ENCODE results near the gene CSNK1D. TPM values are rescaled to one million over a fixed set of nuclear protein-coding genes. Genes with fewer than 3 reads are reported as not detected.

Gene CSNK1D
- total and polyA plus RNA-seq, 12 donors = 23.7 to 185 (median 125) TPM

DNA sequence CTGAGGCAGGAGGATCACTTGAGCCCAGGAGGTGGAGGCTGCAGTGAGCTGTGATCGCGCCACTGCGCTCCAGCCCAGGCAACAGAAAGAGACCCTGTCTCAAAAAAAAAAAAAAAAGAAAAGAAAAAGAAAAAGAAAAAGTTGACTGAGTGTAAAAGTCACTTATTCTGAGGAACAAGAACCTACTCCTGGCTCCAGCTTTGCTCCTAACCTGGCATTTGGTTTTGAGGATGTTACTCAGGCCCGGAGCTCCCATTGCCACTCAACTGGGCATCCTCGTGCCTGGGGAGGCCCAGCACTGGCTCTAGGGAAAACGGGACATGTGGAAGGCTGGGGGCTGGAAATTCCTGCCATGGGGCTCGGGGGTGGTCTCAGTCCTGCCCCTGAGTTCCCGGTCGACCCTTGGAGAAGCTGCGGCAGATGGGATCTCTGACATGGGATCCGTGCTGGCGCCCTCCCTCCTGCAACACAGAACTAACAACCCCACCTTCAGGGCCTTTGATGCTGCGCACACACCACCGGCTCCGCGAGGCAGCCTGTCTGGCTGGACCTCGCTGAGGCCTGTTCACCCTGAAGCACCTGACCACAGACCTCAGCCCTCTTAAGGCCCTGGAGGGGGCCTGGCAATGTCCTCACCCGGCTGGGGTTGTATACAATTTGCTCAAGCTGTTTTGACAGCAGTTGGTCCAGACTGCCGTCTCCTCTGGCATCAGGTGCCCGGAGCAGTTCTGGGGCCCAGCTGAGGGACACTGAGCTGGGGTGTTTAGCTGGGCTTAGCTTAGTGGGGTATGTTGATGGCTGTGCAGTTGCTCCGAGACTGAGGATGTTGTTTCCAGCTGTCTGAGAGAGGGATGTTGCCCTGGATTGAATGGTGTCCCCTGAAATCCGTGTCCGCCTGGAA lies 31.6 kb upstream of the CSNK1D start:
- DNase-seq = no peak

GRCh38 chr17:82303944-82304808 lies 30.7 kb upstream of the CSNK1D start:
- H3K27me3 ChIP-seq = no peaks in the 10 kb centered on the region
- intact Hi-C loops (cut with DNase I) = no loop called here
- DNase-seq = no peak
- no peaks in the 10 kb centered on the region for H3K9me3 ChIP-seq (replicated peaks in 1 of 3)
- H3K36me3 ChIP-seq (replicated peaks in 1 of 2) = no peaks in the 10 kb centered on the region
- TF ChIP-seq CTCF (IDR thresholded peaks at IDR 0.05) = no peak
- TF ChIP-seq POLR2A (IDR thresholded peaks at IDR 0.05) = no peak
- H3K4me1 ChIP-seq (replicated peaks in 1 of 2) = no peaks in the 10 kb centered on the region
- 48 to 76% (median 73%) methylated on average over 10 to 26 of the region's 26 CpGs for WGBS, 4 donors
- H3K27ac ChIP-seq = no peak overlapping the region
- H3K4me3 ChIP-seq = no peak overlapping the region

More for the DNA sequence above, 31.6 kb upstream of the CSNK1D start:
- no peak overlapping the region for H3K4me3 ChIP-seq
- 86 to 90% (median 90%) methylated on average over 13 to 23 of the region's 23 CpGs for WGBS, 4 donors
- intact Hi-C loops (cut with DNase I) = no loop called here
- H3K9me3 ChIP-seq (replicated peaks in 1 of 3) = no peaks in the 10 kb centered on the region
- no peak overlapping the region for H3K27ac ChIP-seq
- no peak for TF ChIP-seq POLR2A (IDR thresholded peaks at IDR 0.05)
- no peak for TF ChIP-seq CTCF (IDR thresholded peaks at IDR 0.05)
- H3K27me3 ChIP-seq = no peaks in the 10 kb centered on the region
- no peaks in the 10 kb centered on the region for H3K4me1 ChIP-seq (replicated peaks in 1 of 2)
- no peaks in the 10 kb centered on the region for H3K36me3 ChIP-seq (replicated peaks in 1 of 2)

- H3K36me3 ChIP-seq (replicated peaks in 1 of 2) = no peaks in the 10 kb centered on the region
- peaks cover 0 to 9% of the 10 kb centered on the region in 2 donors for H3K4me1 ChIP-seq (replicated peaks in 1 of 2)
- whole genome bisulfite sequencing, 4 donors = 73 to 83% (median 79%) methylated on average over 19 to 35 of the region's 35 CpGs
- H3K9me3 ChIP-seq (replicated peaks in 1 of 3) = no peaks in the 10 kb centered on the region
- no peaks in the 10 kb centered on the region for H3K27me3 ChIP-seq
- TF ChIP-seq POLR2A (IDR thresholded peaks at IDR 0.05) = no peak
- TF ChIP-seq CTCF (IDR thresholded peaks at IDR 0.05) = no peak
- intact Hi-C loops (cut with DNase I) = no loop called here
- H3K27ac ChIP-seq = no peak overlapping the region
- no peak for DNase-seq
- no peak overlapping the region for H3K4me3 ChIP-seq
Observed at GRCh38 chr17:82302991-82303943, 29.8 kb upstream of the CSNK1D start.

Measured in adrenal gland (tissue), 12 donors.